ENCODE results near the gene GAS2L2. TPM values are rescaled to one million over a fixed set of nuclear protein-coding genes. Genes with fewer than 3 reads are reported as not detected.

Gene GAS2L2
- total RNA-seq, 2 donors from 2014 or later: 0.09 TPM; not detected in 1

DNA sequence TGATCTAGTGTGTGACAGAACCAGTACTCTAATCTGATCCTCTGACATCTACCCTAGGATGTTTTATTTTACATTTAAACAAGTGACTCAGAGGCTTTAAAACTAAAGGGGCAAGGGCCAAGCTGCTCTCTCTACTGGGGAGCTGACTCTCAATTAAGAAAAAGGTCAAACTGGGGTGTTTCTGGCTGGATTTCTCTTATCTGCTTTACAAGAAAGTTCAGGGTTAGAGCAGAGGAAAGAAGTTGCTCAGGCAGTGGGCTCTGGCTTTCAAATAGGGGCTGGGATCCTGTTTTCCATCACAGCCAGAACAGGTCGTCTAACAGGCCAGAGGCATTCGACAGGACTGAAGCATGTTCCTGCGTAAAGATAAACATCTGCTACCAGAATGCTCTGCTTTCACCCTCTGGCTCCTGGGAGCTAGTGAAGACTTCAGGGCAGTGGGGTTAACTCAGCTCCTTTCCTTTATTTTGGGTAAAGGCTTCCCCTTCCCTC, 33.9 kb upstream of the GAS2L2 start:
- Histone ChIP-seq H3K9me3 (ENCODE audit: control insufficient read depth, low read length) (no peaks in the 10 kb centered on the region), H3K27ac (ENCODE audit: low read depth, low read length) (no peak overlapping the region), H3K27me3 (ENCODE audit: control insufficient read depth, insufficient read depth, low read length, poor library complexity, severe bottlenecking) (peaks cover 36% of the 10 kb centered on the region), H3K9ac (ENCODE audit: extremely low read depth, low read length, poor library complexity, severe bottlenecking) (no peak overlapping the region), H3K4me3 (ENCODE audit: low read length) (no peak overlapping the region), H3K36me3 (ENCODE audit: control insufficient read depth, insufficient read depth, low read length) (no peaks in the 10 kb centered on the region), H3K4me1 (ENCODE audit: control insufficient read depth, insufficient read depth, low read length) (no peaks in the 10 kb centered on the region)
- no peak overlapping the region for H3K4me3 Mint-ChIP-seq
- no peak overlapping the region for H3K27ac Mint-ChIP-seq
- peaks cover 41% of the 10 kb centered on the region for H3K27me3 Mint-ChIP-seq (ENCODE audit: insufficient read depth)
- H3K36me3 Mint-ChIP-seq (ENCODE audit: low read depth): no peaks in the 10 kb centered on the region
- DNase-seq: no peak
- WGBS, 2 experiments (ENCODE audit: insufficient coverage in 1 of 2, insufficient read length in 1 of 2): 58 to 75% methylated on average over 2 to 3 of the region's 3 CpGs
- no peaks in the 10 kb centered on the region for H3K9me3 Mint-ChIP-seq
- TF ChIP-seq, protein P1, sequence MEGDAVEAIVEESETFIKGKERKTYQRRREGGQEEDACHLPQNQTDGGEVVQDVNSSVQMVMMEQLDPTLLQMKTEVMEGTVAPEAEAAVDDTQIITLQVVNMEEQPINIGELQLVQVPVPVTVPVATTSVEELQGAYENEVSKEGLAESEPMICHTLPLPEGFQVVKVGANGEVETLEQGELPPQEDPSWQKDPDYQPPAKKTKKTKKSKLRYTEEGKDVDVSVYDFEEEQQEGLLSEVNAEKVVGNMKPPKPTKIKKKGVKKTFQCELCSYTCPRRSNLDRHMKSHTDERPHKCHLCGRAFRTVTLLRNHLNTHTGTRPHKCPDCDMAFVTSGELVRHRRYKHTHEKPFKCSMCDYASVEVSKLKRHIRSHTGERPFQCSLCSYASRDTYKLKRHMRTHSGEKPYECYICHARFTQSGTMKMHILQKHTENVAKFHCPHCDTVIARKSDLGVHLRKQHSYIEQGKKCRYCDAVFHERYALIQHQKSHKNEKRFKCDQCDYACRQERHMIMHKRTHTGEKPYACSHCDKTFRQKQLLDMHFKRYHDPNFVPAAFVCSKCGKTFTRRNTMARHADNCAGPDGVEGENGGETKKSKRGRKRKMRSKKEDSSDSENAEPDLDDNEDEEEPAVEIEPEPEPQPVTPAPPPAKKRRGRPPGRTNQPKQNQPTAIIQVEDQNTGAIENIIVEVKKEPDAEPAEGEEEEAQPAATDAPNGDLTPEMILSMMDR (conservative IDR thresholded peaks at IDR 0.05): no peak
- no peaks in the 10 kb centered on the region for H3K4me1 Mint-ChIP-seq

DNA sequence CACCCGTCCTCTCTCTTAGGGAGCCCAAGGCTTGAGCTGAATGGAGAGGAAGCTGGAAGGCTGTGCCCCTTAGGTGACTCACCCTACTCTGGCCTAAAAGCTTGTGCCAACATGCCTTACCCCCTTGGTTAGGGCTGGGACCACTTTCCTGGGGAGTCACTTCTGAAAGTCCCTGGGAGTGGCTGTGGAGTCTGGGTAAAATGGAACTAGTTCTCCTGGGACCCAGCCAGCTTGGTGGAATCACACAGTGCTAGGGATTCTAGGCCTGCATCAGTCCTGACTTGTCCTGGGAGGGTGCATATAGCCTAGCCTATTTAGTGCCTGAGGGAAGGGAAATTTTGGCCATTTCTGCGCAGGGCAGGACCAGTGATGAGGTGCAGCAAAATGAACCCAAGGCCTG, 31.9 kb upstream of the GAS2L2 start:
- Mint-ChIP-seq H3K4me3 (no peak overlapping the region), H3K4me1 (no peaks in the 10 kb centered on the region), H3K9me3 (no peaks in the 10 kb centered on the region), H3K36me3 (ENCODE audit: low read depth) (no peaks in the 10 kb centered on the region), H3K27ac (no peak overlapping the region), H3K27me3 (ENCODE audit: insufficient read depth) (peaks cover 35% of the 10 kb centered on the region)
- Histone ChIP-seq H3K9me3 (ENCODE audit: control insufficient read depth, low read length) (no peaks in the 10 kb centered on the region), H3K4me3 (ENCODE audit: low read length) (no peak overlapping the region), H3K27me3 (ENCODE audit: control insufficient read depth, insufficient read depth, low read length, poor library complexity, severe bottlenecking) (peaks cover 29% of the 10 kb centered on the region), H3K27ac (ENCODE audit: low read depth, low read length) (no peak overlapping the region), H3K4me1 (ENCODE audit: control insufficient read depth, insufficient read depth, low read length) (no peaks in the 10 kb centered on the region), H3K9ac (ENCODE audit: extremely low read depth, low read length, poor library complexity, severe bottlenecking) (no peak overlapping the region), H3K36me3 (ENCODE audit: control insufficient read depth, insufficient read depth, low read length) (no peaks in the 10 kb centered on the region)
- no peak for DNase-seq
- WGBS, 2 experiments (ENCODE audit: insufficient coverage in 1 of 2, insufficient read length in 1 of 2): 89 to 100% methylated on average over 1 to 2 of the region's 2 CpGs
- TF ChIP-seq, protein P1 (conservative IDR thresholded peaks at IDR 0.05): no peak

DNA sequence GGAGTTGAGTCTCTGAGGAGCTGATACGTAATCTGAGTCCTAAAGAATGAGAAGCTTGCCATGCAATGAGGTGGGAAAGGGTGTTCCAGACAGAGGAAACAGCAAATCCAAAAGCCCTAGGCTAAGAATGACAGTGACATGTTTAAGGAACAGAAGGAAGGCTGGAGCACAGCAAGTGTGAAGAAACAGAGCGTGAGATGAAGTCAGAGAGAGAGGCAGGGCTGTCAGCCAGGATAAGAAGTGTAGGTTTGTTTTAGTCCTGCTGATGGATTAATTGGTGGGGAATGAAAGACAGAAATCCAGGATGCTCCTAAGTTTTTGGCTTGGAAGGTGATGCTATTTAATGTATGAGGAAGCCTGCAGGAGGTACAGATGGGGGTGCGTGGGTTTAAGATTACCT, 27.9 kb upstream of the GAS2L2 start:
- Mint-ChIP-seq H3K27me3 (ENCODE audit: insufficient read depth) (peaks cover 19% of the 10 kb centered on the region), H3K4me1 (no peaks in the 10 kb centered on the region), H3K27ac (no peak overlapping the region), H3K36me3 (ENCODE audit: low read depth) (no peaks in the 10 kb centered on the region), H3K4me3 (no peak overlapping the region), H3K9me3 (no peaks in the 10 kb centered on the region)
- Histone ChIP-seq H3K27me3 (ENCODE audit: control insufficient read depth, insufficient read depth, low read length, poor library complexity, severe bottlenecking) (peaks cover 7% of the 10 kb centered on the region), H3K4me3 (ENCODE audit: low read length) (no peak overlapping the region), H3K9ac (ENCODE audit: extremely low read depth, low read length, poor library complexity, severe bottlenecking) (no peak overlapping the region), H3K9me3 (ENCODE audit: control insufficient read depth, low read length) (no peaks in the 10 kb centered on the region), H3K36me3 (ENCODE audit: control insufficient read depth, insufficient read depth, low read length) (no peaks in the 10 kb centered on the region), H3K27ac (ENCODE audit: low read depth, low read length) (no peak overlapping the region), H3K4me1 (ENCODE audit: control insufficient read depth, insufficient read depth, low read length) (no peaks in the 10 kb centered on the region)
- TF ChIP-seq, protein P1 (conservative IDR thresholded peaks at IDR 0.05): no peak
- 82 to 88% methylated on average over 3 of the region's 3 CpGs for WGBS, 2 experiments (ENCODE audit: insufficient coverage in 1 of 2, insufficient read length in 1 of 2)
- no peak for DNase-seq
